HG02943 (cell line): ENCODE measurements around the gene NUDT19.
"Not testable (repeated sequence)": the region's sequence is repeated elsewhere in the genome, so short reads cannot be mapped to it uniquely, and the experiment has no call there.

ENCODE experiments used
- ATAC-seq: cut with Tn5 transposase; IDR thresholded peaks from one replicate; pipeline ENCODE4 v1.9.1; 2021; ENCODE audit warnings: mild to moderate bottlenecking, low read depth, moderate library complexity; ENCODE audit not compliant: unreplicated experiment

Gene NUDT19

DNA sequence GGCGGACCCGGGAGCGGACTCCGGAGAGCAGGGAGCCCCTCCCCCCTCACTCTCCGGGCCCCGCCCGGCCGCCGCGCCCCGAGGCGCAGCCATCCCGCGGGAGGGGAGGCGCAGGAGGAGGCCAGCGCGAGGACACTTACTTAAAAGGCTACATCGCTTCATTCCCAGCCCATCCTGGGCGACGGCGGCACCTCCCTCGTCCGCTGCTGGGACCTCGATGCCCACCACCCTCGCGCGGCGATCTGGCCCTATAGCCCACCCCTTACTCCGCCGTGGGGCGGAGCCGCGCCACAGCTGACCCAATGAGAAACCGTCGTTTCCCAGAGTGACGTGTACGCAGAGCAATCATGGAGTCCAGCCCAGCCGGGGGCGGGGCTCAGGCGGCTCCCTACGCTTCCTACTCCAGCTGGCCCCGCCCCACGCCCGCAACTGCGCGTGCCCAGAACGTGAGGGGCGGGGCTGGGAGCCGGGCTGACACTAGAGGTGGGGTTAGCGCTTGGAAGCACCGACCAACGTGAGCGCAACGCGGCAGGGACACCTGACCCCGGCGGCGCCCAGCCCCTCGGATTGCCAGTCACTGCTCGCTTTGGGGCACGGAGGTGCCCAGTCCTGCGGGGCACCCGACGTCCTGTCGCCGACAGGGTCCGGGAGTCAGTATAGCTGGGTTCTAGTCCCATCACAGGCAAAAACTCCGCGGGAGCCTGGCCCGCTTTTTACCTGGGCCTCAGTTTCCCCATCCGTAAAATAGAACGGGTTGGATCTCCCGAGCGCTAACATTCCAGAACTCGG, 16.5 kb upstream of the NUDT19 start, which contains the start of gene ANKRD27:
TSS of gene ANKRD27 (minus strand) at position 250 of the 789 bp plus-strand sequence. CDS start 16,165 bp downstream, outside the sequence.
- ATAC-seq, result peak; percentile 94

DNA sequence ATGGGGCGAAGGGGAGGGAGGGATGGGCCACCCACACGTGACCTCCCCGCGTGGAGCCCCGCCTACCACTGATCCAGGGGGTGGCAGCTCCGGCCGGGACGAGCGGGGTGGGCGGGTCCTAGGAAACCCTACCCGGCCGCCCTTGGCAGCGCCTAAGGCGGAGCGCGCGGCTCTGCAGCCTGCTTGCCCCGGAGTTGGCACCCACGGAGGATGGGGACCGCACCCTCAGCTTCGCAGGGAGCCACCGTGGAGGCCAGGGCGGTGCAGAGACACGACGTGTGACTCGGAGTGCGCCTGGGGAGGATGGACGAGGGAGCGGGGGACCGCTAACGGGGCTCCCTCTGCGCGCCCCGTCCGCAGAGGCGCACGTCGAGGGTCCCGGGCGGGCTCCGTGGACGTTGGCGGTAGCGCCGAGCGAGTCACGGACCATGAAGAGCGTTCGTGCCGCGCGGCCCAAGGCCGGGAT, 15.9 kb upstream of the NUDT19 start, which contains the start of gene RGS9BP:
TSS of gene RGS9BP (plus strand) at position 129 of the 466 bp plus-strand sequence. CDS start 416 bp downstream, outside the sequence.
- no peak for ATAC-seq

DNA sequence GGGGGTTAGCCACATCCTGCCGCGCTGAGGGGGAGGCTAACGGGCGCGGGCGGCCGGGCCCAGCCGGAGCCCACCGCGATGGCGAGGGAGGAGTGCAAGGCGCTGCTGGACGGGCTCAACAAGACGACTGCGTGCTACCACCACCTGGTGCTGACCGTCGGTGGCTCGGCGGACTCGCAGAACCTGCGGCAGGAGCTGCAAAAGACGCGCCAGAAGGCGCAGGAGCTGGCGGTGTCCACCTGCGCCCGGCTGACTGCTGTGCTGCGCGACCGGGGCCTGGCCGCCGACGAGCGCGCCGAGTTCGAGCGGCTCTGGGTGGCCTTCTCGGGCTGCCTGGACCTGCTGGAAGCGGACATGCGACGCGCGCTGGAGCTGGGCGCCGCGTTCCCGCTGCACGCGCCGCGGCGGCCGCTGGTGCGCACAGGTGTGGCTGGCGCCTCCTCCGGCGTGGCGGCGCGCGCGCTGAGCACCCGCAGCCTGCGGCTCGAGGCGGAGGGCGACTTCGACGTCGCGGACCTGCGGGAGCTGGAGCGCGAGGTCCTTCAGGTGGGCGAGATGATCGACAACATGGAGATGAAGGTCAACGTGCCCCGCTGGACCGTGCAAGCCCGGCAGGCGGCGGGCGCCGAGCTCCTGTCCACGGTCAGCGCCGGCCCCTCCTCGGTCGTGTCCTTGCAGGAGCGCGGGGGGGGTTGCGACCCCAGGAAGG, 15.3 kb upstream of the NUDT19 start:
- ATAC-seq, result no peak

DNA sequence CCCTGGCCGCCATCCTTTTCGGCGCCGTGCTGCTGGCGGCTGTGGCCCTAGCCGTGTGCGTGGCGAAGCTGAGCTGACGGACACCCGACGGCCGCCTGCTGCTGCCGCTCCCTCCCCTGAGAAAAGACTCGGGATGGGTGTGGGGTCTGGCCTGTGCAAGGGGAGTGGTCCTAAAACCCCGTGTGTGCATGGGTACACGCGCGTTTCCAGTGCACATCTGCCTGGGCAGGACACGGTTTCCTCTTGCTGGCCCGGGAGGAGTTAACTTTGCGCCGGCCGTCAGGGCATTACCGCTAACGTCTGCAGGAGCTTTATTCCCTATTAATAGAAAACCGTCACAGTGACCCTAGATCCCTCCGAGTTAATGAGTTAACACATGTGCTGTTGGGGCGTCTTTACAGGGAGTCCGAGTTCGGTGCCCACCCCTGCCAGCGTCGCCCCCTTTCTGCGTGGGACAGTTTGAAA, 14.7 kb upstream of the NUDT19 start:
- no peak for ATAC-seq

DNA sequence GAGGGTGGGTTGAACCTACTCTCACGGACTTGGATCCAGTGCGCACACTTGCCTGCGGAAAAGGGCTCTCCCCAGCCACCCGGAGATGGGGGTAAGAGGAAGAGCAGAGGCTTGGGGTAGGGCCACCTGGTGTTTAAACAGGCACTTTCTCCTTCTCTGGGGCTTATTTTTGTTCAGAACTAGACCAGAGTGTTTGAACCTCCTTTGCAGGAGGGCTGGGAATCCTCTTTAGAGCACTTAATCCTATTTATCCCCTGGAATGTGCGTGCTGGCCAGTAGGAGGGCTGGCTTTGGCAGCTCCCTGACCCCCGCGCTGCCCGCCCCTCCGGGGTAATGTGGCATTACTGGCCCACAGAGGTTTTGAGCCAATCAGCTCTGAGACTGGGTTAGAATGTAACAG, 14.0 kb upstream of the NUDT19 start:
- no peak for ATAC-seq

DNA sequence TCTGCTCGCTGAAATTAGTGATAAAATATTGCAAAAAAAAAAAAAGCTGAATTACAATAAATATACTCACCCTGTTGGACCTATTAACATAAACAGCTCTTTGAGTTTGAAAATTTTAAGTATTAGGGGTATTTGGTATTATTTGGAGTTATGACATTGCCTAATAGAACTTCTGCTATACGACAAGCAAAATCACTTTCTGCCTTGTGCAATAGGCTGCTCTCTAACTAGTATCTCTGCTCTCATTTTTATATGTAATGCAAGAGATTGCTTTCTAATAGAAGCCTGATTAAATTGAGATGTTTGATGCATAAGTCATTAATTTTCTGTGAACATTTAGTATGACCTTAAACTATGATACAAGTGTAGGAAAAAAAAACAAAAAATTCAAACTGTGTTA, 10.6 kb upstream of the NUDT19 start:
- no peak for ATAC-seq

DNA sequence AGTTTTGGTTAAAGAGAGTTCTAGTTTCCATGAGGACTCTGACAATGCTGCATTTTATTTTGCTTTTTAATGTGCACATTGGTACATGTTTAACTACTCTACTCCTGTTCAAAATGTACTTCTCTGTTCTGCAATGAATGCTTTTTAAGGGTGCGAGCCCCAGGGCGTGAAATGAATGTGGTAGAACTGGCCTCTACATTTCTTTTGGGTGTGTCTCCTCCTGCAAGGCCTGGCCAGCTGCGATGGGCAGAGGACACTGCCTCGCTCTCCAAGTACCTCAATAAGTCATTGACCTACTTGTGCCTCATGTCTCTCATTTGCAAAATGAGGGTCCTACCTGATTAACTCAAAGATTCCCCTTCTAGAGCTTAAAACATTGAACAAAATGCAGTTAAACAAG, 9.3 kb upstream of the NUDT19 start:
- no peak for ATAC-seq

DNA sequence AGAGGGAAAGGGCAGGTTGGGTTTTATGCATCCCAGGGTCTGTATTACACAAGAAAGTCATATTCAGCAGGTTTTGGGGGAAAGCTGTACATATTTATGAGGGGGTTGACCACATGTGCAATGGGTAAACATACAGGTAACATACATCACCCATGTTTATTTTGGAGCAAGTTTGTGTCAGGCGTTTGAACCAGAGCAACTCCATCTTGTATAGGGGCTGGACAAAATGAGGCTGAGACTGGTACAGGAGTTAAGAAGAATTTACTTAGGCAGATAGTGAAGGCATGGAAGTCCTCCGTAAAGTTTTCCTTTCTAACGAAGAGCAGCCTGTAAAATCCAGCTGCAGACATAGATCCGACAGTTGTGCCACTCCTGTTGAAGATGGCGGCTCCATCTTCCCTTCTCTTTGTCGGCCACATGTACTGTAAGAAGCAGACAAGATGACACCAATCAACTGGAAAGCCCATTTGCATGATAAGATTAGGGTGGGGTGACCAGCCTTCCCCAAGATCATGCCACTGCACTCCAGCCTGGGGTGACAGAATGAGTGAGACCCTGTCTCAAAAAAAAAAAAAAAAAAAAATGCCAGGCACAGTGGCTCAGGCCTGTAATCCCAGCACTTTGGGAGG, 4.7 kb upstream of the NUDT19 start:
- ATAC-seq, result no peak

DNA sequence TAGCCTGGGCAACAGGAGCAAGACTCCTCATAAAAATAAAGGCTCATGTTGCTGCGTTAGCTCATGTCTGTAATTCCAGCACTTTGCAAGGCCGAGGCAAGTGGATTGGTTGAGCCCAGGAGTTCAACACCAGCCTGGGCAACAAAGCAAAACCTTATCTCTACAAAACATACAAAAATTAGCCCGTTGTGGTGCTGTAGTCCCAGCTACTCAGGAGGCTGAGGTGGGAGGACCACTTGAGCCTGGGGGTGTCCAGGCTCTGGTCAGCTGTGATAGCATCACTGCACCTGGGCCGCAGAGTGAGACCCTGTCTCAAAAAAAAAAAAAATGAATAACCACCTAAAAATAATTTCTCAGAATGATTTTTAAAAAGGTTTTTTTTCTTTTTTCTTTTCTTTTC, 3.9 kb upstream of the NUDT19 start:
- ATAC-seq, result no peak

DNA sequence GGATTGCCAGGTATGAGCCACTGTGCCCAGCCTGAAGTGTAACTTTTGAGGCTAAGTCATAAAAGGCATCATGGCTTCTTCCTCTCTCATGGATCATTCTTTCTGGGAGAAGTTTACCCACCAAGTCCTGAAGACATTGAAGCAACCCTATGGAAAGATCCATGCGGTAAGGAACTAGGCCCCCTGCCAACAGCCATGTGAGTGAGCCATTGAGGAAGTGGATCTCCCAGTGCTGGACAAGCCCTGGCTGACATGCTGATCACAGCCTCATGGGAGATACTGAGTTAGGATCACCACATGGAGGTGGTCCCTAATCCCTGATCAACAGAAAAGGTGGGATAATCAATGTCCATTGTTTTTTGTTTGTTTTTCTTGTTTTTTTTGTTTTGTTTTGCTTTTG, 3.3 kb upstream of the NUDT19 start:
- ATAC-seq, result no peak

DNA sequence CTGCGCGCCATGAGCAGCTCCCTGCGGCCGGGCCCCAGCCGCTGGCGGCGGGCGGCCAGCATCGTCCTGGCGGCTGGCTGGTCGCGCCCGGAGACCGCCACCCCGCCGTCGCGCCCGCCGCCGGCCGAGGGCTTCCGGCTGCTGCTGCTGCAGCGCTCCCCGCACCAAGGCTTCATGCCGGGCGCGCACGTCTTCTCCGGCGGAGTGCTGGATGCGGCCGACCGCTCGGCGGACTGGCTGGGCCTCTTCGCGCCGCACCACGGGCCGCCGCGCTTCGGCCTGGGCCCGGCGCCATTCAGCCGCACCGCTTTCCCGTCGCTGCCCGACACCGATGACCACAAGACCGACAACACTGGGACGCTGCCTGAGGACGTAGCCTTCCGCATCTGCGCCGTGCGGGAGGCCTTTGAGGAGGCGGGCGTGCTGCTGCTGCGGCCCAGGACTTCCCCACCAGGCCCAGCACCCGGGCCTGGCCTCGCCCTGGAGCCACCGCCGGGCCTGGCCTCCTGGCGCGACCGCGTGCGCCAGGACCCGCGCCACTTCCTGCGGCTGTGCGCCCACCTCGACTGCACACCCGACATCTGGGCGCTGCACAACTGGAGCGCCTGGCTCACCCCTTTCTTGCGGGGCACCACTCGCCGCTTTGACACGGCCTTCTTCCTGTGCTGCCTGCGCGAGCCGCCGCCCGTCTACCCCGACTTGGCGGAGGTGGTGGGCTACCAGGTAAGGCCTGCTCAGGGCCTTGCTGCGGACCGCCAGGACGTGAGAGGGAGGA, 518 bp downstream of the NUDT19 start:
- ATAC-seq, result peak; percentile 45

DNA sequence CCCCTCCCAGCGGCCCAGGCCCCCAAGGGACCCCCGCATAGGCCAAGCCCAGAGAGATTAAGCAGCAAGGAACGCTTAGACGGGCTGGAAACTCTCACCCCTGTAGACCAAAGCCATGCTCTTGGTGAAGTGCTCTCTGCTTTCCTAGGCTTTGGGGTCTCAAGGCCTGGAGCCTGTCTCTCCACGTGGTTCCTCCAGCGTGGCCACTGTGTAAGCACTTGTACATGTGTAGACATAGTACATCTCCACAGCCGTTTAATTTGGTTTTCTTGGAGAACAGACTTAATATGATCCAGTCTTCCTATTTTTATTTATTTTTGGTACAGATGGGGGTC, 1.1 kb downstream of the NUDT19 start:
- peak; percentile 11 for ATAC-seq

DNA sequence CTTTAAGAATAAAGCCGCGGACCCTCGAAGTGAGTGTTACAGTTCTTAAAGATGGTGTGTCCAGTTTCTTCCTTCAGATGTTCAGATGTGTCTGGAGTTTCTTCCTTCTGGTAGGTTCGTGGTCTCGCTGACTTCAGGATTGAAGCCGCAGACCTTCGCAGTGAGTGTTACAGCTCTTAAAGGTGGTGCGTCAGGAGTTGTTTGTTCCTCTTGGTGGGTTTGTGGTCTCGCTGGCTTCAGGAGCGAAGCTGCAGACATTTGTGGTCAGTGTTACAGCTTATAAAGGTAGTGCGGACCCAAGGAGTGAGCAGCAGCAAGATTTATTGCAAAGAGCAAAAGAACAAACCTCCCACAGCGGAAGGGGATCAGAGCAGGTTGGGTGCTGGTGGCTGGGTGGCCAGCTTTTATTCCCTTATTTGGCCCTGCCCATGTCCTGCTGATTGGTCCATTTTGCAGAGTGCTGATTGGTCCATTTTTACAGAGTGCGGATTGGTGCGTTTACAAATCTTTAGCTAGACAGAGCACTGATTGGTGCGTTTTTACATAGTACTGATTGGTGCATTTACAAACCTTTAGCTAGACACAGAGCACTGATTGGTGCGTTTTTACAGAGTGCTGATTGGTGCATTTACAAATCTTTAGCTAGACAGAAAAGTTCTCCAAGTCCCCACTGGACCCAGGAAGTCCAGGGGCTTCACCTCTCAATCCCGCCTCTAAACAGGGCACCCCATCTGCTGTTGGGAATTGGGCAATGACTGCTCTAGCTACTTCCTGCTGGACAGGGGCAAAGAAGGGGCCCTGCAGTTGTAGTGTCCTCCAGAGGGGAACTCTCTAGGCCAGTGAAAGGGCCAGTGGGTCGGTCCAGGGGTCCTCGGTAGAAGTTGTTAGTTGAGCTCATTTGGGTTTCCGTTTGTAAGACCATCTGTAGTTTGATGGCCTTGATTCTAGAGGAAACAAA, 1.8 kb downstream of the NUDT19 start:
- ATAC-seq, result not testable (repeated sequence)

DNA sequence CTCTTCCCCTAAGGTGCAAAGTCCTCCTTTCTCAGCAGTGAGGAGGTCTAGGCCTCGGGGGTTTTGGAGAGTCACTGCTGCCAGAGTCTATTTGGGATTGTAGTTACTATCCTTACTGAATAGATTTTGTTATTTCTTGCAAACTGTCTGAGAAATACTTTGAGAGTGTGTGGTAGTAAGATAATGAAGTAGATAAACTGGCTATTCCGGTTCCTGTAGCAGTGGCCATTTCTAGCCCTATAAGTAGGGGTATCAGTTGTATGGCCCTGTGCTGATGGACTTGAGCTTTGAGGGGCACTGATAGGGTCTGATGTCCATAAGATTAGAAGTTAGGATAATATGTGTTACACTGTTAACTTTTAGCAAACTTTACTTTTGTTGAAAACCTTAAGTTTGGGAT, 2.7 kb downstream of the NUDT19 start:
- not testable (repeated sequence) for ATAC-seq

DNA sequence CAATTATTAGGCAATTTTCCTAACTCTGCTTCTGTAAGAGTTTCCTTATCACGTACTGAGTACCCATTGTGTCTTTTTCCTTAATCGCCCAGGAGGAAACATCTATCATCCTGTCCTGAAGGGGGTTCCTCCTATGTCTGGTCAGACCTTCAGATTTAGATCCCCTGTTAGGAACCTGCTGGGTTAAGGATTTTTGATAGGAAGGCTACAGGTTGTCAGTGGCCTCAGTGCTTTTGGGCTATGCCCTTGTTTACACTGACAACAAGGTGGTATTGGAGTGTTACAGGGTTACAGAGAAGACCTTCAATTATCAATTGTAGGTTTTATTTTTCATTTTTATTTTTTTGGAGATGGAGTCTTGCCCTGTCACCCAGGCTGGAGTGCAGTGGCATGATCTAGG, 3.2 kb downstream of the NUDT19 start:
- ATAC-seq, result not testable (repeated sequence)

DNA sequence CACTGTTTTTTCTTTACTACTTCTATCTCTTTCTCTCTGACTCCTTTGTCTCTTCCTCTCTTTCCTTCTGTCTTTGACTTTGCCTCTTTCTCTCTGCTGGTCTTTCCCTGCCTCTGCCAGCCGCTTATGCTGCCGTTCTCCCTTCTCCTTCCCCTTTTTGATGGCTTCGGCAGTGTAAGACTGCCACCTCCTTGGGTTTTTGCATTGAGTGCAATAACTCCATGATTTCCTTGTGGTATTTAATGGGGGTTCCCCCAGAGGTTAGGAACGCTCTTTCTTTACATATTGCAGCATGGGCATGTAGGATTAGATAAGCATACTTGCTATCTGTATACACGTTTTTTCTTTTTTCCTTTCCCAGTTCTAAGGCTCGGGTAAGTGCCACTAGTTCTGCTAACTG, 3.9 kb downstream of the NUDT19 start:
- ATAC-seq, result not testable (repeated sequence)

DNA sequence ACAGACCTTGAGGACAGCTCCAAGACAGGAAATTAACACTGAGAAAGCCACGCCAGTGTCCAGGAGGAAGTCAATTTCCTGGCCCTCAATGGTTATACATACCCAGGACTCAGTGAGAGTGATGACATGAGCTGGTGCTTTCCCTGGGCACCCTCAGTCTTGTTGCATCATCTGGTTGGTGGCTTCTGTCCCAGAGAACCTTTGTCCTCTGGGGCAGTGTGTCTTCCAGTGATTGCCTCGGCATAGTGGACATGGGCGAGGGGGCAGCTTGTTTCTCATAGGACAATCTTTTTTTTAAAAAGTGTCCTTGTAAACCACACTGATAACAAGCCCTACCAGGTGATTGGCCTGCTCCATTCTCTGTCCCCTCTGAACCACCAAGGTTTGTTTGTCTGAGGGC, 5.2 kb downstream of the NUDT19 start:
- ATAC-seq, result not testable (repeated sequence)

DNA sequence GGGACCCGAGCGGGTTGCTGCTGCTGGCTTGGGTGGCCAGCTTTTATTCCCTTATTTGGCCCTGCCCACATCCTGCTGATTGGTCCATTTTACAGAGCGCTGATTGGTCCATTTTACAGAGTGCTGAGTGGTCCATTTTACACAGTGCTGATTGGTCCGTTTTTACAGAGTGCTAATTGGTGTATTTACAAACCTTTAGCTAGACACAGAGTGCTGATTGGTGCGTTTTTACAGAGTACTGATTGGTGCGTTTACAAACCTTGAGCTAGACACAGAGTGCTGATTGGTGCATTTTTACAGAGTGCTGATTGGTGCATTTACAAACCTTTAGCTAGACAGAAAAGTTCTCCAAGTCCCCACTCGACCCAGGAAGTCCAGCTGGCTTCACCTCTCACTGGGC, 8.5 kb downstream of the NUDT19 start:
- ATAC-seq, result not testable (repeated sequence)

DNA sequence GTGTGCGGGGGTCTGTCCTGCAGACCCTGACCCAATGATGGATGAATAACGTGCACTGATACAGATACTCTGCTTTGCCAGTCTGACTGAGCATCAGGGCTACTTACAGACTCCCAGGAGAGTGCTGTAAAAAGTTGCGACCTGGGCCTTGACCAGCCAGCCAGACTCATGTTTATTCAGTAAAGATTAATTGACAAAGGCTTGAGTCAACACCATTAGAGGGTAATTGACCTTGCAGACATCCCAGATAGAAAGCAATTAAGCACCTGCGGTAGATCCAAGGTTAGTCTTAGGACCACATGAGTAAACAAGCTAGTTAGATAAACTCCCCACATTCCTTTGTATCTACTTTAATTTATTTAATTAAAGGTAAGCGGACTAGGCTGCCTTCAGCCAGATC, 10.4 kb downstream of the NUDT19 start:
- ATAC-seq, result no peak
